ENCODE measurements around the gene NCOA3. TPM values are rescaled to one million over a fixed set of nuclear protein-coding genes. Genes with fewer than 3 reads are reported as not detected.

NCOA3 gene
- total RNA-seq, 1 experiment from 2014 or later: 14.9 TPM

DNA sequence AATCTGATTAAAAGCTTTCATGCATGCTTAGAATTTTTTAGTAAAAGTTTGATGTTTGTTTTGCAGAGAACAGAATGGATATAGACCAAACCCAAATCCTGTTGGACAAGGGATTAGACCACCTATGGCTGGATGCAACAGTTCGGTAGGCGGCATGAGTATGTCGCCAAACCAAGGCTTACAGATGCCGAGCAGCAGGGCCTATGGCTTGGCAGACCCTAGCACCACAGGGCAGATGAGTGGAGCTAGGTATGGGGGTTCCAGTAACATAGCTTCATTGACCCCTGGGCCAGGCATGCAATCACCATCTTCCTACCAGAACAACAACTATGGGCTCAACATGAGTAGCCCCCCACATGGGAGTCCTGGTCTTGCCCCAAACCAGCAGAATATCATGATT lies 133.6 kb downstream of the NCOA3 start:
- DNase-seq (ENCODE audit: low spot score): no peak

GRCh38 chr20:47638851-47639250 lies 137.2 kb downstream of the NCOA3 start:
- DNase-seq (ENCODE audit: low spot score): no peak

GRCh38 chr20:47642118-47642517 lies 140.4 kb downstream of the NCOA3 start:
- DNase-seq (ENCODE audit: low spot score): no peak

DNA sequence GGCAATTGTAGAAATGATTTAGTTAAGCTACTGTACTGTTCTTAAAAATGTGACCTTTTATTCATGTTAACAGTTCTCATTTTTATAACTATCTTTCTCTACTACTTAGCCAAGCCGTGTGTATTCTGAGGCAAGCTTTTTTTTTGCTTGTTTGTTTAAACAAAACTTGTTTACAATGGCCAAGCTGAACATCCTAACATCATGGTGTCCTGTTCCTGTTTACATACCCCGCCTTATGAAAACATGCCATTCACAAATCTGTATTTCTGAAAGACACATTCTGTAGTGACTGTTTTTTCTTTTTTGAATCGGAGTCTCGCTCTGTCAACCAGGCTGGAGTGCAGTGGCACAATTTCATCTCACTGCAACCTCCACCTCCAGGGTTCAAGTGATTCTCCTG lies 140.9 kb downstream of the NCOA3 start:
- DNase-seq (ENCODE audit: low spot score): no peak

DNA sequence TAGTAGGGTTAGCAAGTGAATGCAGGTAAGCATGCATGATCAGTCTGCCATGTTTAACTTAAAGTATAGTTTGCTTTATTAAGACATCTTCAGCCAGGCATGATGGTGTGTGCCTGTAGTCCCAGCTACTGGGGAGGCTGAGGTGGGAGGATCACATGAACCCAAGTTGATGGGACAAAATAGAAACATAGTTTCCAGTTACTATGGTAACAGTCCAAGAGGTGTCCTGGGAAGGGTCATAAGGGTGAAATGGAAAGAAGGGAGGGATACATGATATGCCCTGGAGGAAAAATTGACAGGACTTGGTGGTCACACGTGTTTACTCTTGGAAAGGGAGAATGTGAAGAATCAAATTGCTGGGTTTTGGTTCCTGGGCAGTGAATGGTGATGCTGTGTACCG lies 143.9 kb downstream of the NCOA3 start:
- DNase-seq (ENCODE audit: low spot score): no peak

GRCh38 chr20:47647994-47648393 lies 146.3 kb downstream of the NCOA3 start:
- DNase-seq (ENCODE audit: low spot score): no peak

DNA sequence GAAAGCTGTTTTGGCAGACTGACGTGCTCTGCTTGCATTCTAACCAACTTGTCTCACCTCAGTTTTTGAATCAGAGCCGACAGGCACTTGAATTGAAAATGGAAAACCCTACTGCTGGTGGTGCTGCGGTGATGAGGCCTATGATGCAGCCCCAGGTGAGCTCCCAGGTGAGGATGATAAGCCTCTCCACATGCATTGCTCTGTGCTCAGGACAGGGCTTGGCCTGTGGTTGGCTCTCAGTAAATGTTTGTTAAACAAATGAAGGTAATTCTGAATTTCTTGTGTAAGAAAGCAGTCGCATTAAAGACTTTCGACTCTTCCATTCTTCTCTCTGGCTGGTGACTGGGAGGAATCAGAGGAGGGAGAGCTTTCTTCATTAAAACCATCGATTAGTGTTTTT lies 147.3 kb downstream of the NCOA3 start:
- no peak for DNase-seq (ENCODE audit: low spot score)

DNA sequence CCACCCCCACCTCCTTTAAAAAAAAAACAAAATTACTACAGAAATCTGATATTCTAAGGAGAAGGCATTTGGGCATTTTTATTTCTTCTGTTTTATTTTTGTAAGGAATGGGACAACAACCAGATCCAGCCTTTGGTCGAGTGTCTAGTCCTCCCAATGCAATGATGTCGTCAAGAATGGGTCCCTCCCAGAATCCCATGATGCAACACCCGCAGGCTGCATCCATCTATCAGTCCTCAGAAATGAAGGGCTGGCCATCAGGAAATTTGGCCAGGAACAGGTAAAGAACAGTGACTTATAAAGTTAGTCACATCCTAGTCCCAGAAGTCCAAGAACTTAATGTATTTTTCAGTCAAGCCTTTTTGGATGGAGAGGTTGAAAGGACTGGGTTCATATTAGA lies 150.6 kb downstream of the NCOA3 start:
- no peak for DNase-seq (ENCODE audit: low spot score)

DNA sequence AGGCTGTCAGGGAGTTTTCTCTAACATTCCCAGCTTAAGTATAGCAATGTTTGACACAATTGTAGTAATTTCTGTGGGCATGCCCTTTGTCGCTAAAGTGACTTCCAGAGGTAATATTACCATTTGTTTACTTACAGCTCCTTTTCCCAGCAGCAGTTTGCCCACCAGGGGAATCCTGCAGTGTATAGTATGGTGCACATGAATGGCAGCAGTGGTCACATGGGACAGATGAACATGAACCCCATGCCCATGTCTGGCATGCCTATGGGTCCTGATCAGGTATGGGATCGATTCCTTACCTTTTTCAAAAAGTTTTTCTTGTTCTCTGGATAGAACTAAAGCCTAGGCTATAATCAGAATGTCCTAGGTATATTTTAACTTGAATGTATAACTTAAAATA lies 151.1 kb downstream of the NCOA3 start:
- DNase-seq (ENCODE audit: low spot score): no peak

- DNase-seq (ENCODE audit: low spot score): no peak
Observed at GRCh38 chr20:47653869-47654268, 152.2 kb downstream of the NCOA3 start.

GRCh38 chr20:47654370-47654769 lies 152.7 kb downstream of the NCOA3 start:
- DNase-seq (ENCODE audit: low spot score): no peak

- no peak for DNase-seq (ENCODE audit: low spot score)
Observed at GRCh38 chr20:47655635-47656034, 153.9 kb downstream of the NCOA3 start.

GRCh38 chr20:47656318-47656717 lies 154.6 kb downstream of the NCOA3 start:
- DNase-seq (ENCODE audit: low spot score): no peak

DNA sequence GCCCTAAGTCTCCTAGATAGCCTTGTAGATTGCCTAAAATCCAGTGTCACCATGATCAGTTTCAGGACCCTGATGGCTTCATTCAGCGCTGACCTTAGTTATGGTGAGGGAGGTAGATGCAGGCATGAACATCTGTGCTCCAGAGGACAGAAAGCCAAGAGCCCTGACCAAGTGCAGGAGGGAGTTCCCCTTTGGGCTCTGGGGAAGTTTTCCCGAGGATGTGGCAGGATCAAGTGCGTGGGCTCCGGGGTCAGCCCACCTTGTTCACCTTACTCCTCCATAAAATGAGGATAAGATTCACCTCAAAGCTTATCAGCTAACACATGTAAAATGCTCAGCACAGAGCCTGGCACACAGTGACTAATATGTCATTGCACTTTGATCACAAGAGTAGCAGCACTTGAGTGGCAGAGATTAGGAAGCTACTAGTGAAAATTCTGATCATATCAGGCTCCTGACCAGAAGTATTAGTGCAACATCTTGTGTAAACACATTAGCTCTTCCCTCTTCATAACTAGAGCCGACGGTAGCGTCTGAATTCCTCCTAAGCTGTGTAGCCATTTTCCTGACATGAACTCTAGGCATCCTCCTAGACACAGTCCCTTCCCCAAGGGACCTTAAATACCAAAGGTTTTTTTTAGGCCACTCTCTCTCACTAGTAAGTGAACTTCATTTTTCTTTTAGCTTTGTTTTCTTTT lies 158.4 kb downstream of the NCOA3 start:
- no peak for DNase-seq (ENCODE audit: low spot score)

GRCh38 chr20:47660602-47660905 lies 158.9 kb downstream of the NCOA3 start:
- DNase-seq (ENCODE audit: low spot score): no peak

DNA sequence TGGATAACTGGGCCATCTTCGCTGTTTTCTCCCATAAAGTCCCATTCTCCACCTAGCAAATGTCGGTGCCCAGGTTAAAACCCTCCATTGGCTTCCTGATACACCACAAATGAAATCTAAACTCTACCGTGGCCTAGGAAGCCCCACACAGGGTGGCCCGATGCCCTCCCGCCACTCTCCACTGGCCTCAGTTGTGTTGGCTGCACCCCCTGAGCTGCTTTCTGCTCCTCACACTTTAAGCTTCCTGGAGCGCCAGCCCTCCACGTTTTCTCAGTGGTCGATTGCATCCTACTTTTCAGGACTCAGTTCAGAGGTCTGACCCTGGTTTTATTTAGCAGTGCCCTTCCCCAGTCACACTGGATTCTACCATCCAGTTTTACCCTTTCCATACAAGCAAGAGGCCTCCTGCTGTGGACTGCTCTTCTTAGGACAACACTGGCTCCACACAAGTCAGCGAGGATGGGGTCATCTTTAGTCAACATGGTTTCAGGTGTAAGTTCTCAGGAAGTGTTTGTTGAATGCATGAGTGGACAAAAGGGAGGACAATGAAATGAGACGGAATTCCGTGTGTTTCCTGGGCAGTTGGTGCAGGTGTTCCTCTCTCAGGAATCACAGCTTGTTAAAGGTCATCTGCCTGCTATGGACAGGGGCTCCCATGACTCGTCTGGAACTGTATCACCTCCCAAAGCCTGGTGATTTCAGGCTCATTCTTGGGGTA lies 159.5 kb downstream of the NCOA3 start:
- DNase-seq (ENCODE audit: low spot score): no peak

GRCh38 chr20:47661714-47662113 lies 160.0 kb downstream of the NCOA3 start:
- DNase-seq (ENCODE audit: low spot score): no peak

GRCh38 chr20:47662483-47663353 lies 161.0 kb downstream of the NCOA3 start:
- DNase-seq (ENCODE audit: low spot score): no peak

GRCh38 chr20:47663354-47664067 lies 161.8 kb downstream of the NCOA3 start:
- peak; percentile 75 for DNase-seq (ENCODE audit: low spot score)

DNA sequence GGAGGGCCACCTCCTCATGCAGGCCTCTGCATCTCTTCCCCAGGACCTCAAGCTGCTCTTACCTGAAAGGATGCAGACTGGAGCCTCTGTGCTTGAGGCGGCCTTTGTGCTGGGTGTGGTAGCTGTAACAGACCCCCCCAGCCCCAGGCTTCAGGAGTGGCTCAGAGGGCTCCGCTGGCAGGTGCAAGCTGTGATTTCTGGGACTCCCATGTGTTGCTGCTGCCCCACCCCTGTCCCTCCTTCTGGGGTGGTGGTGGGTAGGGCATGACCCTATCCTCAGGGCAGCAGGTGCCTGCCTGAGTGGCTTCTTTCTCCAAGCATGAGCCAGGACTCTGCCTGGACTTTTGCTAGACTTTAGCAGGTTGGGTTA lies 162.4 kb downstream of the NCOA3 start:
- no peak for DNase-seq (ENCODE audit: low spot score)

- no peak for DNase-seq (ENCODE audit: low spot score)
Observed at GRCh38 chr20:47664744-47665143, 163.1 kb downstream of the NCOA3 start.

All from A172 (cell line).